MCF 10A (cell line): Measurements from ENCODE around the gene COG2. TPM values are rescaled to one million over a fixed set of nuclear protein-coding genes. Genes with fewer than 3 reads are reported as not detected.

Source experiments
- BruUV-seq: library from RNA; stranded (reverse); fragments of 400-500 nt; replicated peaks from 2 replicates; lab custom pipeline; 2021; lab: Mats Ljungman, UMichigan
- CTCF ChIA-PET: fragments of 300-600 bp; sonication (Branson Sonifier 250); formaldehyde crosslinking; extraction: SDS; loops from one replicate; lab custom pipeline; 2021; ENCODE audit warnings: antibody characterized with exemption, inconsistent platforms; lab: Yijun Ruan, JAX
- POLR2A ChIA-PET: fragments of 300-600, 350-650 bp; sonication (Branson Sonifier 250); formaldehyde crosslinking; extraction: SDS; loops from one replicate; lab custom pipeline; 2020; ENCODE audit warnings: antibody characterized with exemption, inconsistent platforms; lab: Yijun Ruan, JAX
- DNase-seq: peaks from one replicate; pipeline ENCODE4 v3.0.0-alpha.2; 2018; ENCODE audit not compliant: unreplicated experiment
- H3K27ac Mint-ChIP-seq: one replicate; pipeline ENCODE4 v1.8.0; 2022; ENCODE audit warnings: mild to moderate bottlenecking, low read depth, mixed read lengths; ENCODE audit not compliant: unreplicated experiment
- H3K27me3 Mint-ChIP-seq: one replicate; pipeline ENCODE4 v1.8.0; 2022; ENCODE audit warnings: mixed read lengths; ENCODE audit not compliant: insufficient read depth, unreplicated experiment
- H3K36me3 Mint-ChIP-seq: one replicate; pipeline ENCODE4 v1.8.0; 2022; ENCODE audit warnings: mild to moderate bottlenecking, moderate library complexity, mixed read lengths; ENCODE audit not compliant: insufficient read depth, unreplicated experiment
- H3K4me1 Mint-ChIP-seq: one replicate; pipeline ENCODE4 v1.8.0; 2022; ENCODE audit warnings: mixed read lengths; ENCODE audit not compliant: insufficient read depth, unreplicated experiment
- H3K4me3 Mint-ChIP-seq: one replicate; pipeline ENCODE4 v1.8.0; 2022; ENCODE audit warnings: mild to moderate bottlenecking, moderate library complexity, mixed read lengths; ENCODE audit not compliant: unreplicated experiment
- H3K9me3 Mint-ChIP-seq: one replicate; pipeline ENCODE4 v1.8.0; 2022; ENCODE audit warnings: mixed read lengths; ENCODE audit not compliant: unreplicated experiment
- intact Hi-C: fragments of 100-400 bp; cut with micrococcal nuclease; formaldehyde crosslinking; loops from 2 replicates; pipeline ENCODE4 v1.14.1; 2022
- total RNA-seq: library from RNA; stranded (reverse); gene quantifications from 2 replicates; pipeline ENCODE4 v1.2.3, GENCODE V29; 2022
- TF ChIP-seq, protein P1 (sequence below): fragments of 200-600 bp; IDR thresholded peaks from one replicate; pipeline ENCODE4 v1.8.0; 2022; ENCODE audit warnings: antibody characterized with exemption, mild to moderate bottlenecking; ENCODE audit not compliant: unreplicated experiment

COG2 gene
- total RNA-seq, 1 experiment from 2014 or later, result 46.7 TPM

GRCh38 chr1:230609208-230609607 is 33.1 kb upstream of the COG2 start:
- Mint-ChIP-seq H3K4me1 (no peaks in the 10 kb centered on the region), H3K27ac (no peak overlapping the region), H3K4me3 (no peak overlapping the region), H3K9me3 (no peaks in the 10 kb centered on the region), H3K27me3 (no peaks in the 10 kb centered on the region), H3K36me3 (no peaks in the 10 kb centered on the region)
- intact Hi-C loops, result no loop called here
- no peak for DNase-seq
- no TSS peak for BruUV-seq
- CTCF ChIA-PET, result interaction anchor here (0.9 kb wide), 1 partner anchor 163 kb away, joined by 3 read pairs; no protein-coding TSS in a partner anchor
- POLR2A ChIA-PET, result no interaction called here
- TF ChIP-seq, protein P1, sequence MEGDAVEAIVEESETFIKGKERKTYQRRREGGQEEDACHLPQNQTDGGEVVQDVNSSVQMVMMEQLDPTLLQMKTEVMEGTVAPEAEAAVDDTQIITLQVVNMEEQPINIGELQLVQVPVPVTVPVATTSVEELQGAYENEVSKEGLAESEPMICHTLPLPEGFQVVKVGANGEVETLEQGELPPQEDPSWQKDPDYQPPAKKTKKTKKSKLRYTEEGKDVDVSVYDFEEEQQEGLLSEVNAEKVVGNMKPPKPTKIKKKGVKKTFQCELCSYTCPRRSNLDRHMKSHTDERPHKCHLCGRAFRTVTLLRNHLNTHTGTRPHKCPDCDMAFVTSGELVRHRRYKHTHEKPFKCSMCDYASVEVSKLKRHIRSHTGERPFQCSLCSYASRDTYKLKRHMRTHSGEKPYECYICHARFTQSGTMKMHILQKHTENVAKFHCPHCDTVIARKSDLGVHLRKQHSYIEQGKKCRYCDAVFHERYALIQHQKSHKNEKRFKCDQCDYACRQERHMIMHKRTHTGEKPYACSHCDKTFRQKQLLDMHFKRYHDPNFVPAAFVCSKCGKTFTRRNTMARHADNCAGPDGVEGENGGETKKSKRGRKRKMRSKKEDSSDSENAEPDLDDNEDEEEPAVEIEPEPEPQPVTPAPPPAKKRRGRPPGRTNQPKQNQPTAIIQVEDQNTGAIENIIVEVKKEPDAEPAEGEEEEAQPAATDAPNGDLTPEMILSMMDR, result no peak

- TF ChIP-seq, protein P1, result no peak
- DNase-seq, result no peak
- intact Hi-C loops, result no loop called here
- Mint-ChIP-seq H3K9me3 (no peaks in the 10 kb centered on the region), H3K27ac (no peak overlapping the region), H3K4me3 (no peak overlapping the region), H3K27me3 (no peaks in the 10 kb centered on the region), H3K4me1 (no peaks in the 10 kb centered on the region), H3K36me3 (no peaks in the 10 kb centered on the region)
- ChIA-PET POLR2A (interaction anchor here (0.5 to 1.5 kb wide), 3 partner anchors 10 to 296 kb away, joined by 3 to 6 read pairs (median 3); no protein-coding TSS in a partner anchor), CTCF (interaction anchor here (0.7 to 1.9 kb wide), 4 partner anchors 11 to 124 kb away, joined by 4 to 8 read pairs (median 6); no protein-coding TSS in a partner anchor)
- no TSS peak for BruUV-seq
Observed at GRCh38 chr1:230610589-230610988, 31.7 kb upstream of the COG2 start.

DNA sequence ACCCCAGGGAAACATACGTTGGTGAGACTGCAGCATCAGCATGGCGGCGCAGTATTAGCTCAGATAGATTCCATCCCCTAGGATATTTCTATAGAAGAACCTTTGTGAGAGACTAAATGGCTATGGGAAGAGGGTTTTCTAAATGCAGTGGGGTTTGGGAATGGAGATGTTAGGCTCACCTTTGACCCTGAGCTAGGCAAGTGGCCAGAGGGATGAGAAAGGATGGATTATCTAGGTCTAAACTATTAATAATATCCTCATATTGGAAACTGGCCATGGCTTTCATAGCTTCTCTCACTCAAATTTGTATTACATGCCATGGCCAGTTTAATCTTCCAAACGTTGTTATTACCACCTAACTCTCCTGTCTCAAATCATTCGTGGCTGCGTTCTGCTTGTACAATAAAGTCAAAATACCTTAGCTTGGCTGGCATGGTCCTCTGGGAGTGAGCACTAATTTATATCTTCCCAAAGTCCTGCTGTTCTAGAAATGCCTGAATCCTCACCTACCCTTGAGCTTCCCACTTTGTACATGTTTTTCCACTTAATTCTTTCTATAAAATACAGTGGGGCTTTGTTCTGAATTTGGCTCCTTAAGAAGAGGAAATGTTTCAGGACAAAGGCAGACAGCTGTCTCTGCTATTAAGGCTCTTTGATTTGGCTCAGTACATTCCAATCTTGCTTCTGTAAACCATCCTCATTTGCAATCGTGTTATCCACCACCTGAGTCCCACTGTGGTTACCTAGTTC is 31.0 kb upstream of the COG2 start:
- H3K9me3 Mint-ChIP-seq, result no peaks in the 10 kb centered on the region
- H3K4me1 Mint-ChIP-seq, result no peaks in the 10 kb centered on the region
- DNase-seq, result no peak
- H3K27me3 Mint-ChIP-seq, result no peaks in the 10 kb centered on the region
- BruUV-seq, result no TSS peak
- POLR2A ChIA-PET, result interaction anchor here (1.0 to 1.5 kb wide), 3 partner anchors 9 to 25 kb away, joined by 3 to 6 read pairs (median 4); no protein-coding TSS in a partner anchor
- no peak overlapping the region for H3K27ac Mint-ChIP-seq
- intact Hi-C loops, result no loop called here
- no peak overlapping the region for H3K4me3 Mint-ChIP-seq
- TF ChIP-seq, protein P1, result no peak
- no peaks in the 10 kb centered on the region for H3K36me3 Mint-ChIP-seq
- CTCF ChIA-PET, result interaction anchor here (0.6 to 1.9 kb wide), 4 partner anchors 12 to 32 kb away, joined by 3 to 8 read pairs (median 5); no protein-coding TSS in a partner anchor

GRCh38 chr1:230611878-230612235 is 30.4 kb upstream of the COG2 start:
- ChIA-PET POLR2A (interaction anchor here (1.0 kb wide), 1 partner anchor 25 kb away, joined by 4 read pairs; no protein-coding TSS in a partner anchor), CTCF (interaction anchor here (0.6 to 1.9 kb wide), 4 partner anchors 22 to 217 kb away, joined by 3 to 8 read pairs (median 3); no protein-coding TSS in a partner anchor)
- Mint-ChIP-seq H3K4me1 (no peaks in the 10 kb centered on the region), H3K27me3 (no peaks in the 10 kb centered on the region), H3K4me3 (no peak overlapping the region), H3K36me3 (no peaks in the 10 kb centered on the region), H3K27ac (no peak overlapping the region), H3K9me3 (no peaks in the 10 kb centered on the region)
- BruUV-seq, result no TSS peak
- TF ChIP-seq, protein P1, result no peak
- no peak for DNase-seq
- intact Hi-C loops, result no loop called here
